ENCODE results near the gene PDXDC1.
"Not testable (repeated sequence)": the region's sequence is repeated elsewhere in the genome, so short reads cannot be mapped to it uniquely, and the experiment has no call there.

Gene PDXDC1

GRCh38 chr16:14974656-14975417 lies at the start of gene PDXDC1:
PDXDC1 (plus strand) TSS chr16:14975026; CDS start chr16:14975200, 174 bp downstream.
- peak within 1 kb of the TSS; percentile 67 for H3K27ac ChIP-seq
- peak; percentile 89 for TF ChIP-seq POLR2AphosphoS5 (IDR thresholded peaks at IDR 0.05; ENCODE audit: borderline replicate concordance, low read depth, low read length)
- peak within 1 kb of the TSS; percentile 89 for H3K9ac ChIP-seq (ENCODE audit: insufficient read length)
- H3K4me3 ChIP-seq: peak within 1 kb of the TSS; percentile 87
- not testable (repeated sequence) for H3K9me3 ChIP-seq (ENCODE audit: low read depth, low read length); H3K36me3 ChIP-seq (ENCODE audit: insufficient read depth, low read length)
- DNase-seq (ENCODE audit: low read depth, low spot score): peak; percentile 40

DNA sequence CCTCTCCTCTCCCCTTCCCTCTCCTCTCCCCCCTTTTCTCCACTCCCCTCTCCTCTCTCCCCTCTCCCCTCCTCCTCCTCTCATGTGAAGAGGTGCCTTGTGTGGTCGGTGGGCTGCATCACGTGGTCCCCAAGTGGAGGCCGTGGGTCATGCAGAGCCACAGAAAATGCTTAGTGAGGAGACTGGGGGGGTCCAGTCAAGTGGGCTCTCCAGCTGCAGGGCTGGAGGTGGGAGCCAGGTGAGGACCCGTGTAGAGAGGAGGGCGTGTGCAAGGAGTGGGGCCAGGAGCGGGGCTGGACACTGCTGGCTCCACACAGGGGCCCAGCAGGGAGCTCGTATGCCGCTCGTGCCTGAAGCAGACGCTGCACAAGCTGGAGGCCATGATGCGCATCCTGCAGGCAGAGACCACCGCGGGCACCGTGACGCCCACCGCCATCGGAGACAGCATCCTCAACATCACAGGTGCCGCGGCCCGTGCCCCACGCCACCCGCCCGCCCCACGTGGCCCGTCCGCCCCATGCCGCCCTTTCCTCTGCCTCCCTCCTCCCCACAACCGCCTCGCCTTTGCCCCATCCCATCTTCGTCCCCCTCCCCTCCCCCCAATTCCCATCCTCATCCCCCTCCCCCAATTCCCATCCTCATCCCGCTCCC lies 46.6 kb upstream of the PDXDC1 start:
- H3K4me3 ChIP-seq; H3K27ac ChIP-seq; DNase-seq (ENCODE audit: low read depth, low spot score); H3K9ac ChIP-seq (ENCODE audit: insufficient read length); H3K36me3 ChIP-seq (ENCODE audit: insufficient read depth, low read length); H3K9me3 ChIP-seq (ENCODE audit: low read depth, low read length): not testable (repeated sequence)

DNA sequence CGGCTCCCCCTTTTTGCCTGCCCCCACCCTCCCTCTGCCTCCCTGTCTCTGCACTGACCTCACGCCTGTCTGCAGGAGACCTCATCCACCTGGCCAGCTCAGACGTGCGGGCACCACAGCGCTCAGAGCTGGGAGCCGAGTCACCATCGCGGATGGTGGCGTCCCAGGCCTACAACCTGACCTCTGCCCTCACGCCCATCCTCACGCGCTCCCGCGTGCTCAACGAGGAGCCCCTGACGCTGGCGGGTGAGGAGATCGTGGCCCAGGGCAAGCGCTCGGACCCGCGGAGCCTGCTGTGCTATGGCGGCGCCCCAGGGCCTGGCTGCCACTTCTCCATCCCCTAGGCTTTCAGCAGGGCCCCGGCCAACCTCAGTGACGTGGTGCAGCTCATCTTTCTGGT lies 45.6 kb upstream of the PDXDC1 start:
- not testable (repeated sequence) for H3K4me3 ChIP-seq; H3K9me3 ChIP-seq (ENCODE audit: low read depth, low read length); H3K27ac ChIP-seq; DNase-seq (ENCODE audit: low read depth, low spot score); H3K9ac ChIP-seq (ENCODE audit: insufficient read length); H3K36me3 ChIP-seq (ENCODE audit: insufficient read depth, low read length)

- H3K9ac ChIP-seq (ENCODE audit: insufficient read length); H3K4me3 ChIP-seq; H3K27ac ChIP-seq; H3K9me3 ChIP-seq (ENCODE audit: low read depth, low read length); H3K36me3 ChIP-seq (ENCODE audit: insufficient read depth, low read length); DNase-seq (ENCODE audit: low read depth, low spot score): not testable (repeated sequence)
Observed at GRCh38 chr16:14930246-14930645, 44.6 kb upstream of the PDXDC1 start.

- not testable (repeated sequence) for H3K9ac ChIP-seq (ENCODE audit: insufficient read length); H3K9me3 ChIP-seq (ENCODE audit: low read depth, low read length); H3K36me3 ChIP-seq (ENCODE audit: insufficient read depth, low read length); H3K4me3 ChIP-seq; DNase-seq (ENCODE audit: low read depth, low spot score); H3K27ac ChIP-seq
Observed at GRCh38 chr16:14930971-14931370, 43.9 kb upstream of the PDXDC1 start.

DNA sequence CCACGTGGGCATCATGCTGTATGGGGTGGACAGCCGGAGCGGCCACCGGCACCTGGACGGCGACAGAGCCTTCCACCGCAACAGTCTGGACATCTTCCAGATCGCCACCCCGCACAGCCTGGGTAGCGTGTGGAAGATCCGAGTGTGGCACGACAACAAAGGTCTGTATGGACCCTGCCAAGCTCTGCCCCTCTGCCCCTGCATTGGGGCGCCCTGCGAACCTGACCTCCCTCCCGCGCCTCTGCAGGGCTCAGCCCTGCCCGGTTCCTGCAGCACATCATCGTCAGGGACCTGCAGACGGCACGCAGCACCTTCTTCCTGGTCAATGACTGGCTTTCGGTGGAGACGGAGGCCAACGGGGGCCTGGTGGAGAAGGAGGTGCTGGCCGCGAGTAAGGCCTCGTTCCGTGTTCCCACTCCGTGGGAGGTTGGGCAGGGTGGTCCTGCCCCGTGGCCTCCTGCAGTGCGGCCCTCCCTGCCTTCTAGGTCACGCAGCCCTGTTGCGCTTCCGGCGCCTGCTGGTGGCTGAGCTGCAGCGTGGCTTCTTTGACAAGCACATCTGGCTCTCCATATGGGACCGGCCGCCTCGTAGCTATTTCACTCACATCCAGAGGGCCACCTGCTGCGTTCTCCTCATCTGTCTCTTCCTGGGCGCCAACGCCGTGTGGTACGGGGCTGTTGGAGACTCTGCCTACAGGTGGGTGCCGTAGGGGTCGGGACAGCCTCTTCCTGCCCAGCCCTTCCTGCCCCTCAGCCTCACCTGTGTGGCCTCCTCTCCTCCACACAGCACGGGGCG lies 42.0 kb upstream of the PDXDC1 start:
- not testable (repeated sequence) for H3K9ac ChIP-seq (ENCODE audit: insufficient read length); DNase-seq (ENCODE audit: low read depth, low spot score); H3K27ac ChIP-seq; H3K9me3 ChIP-seq (ENCODE audit: low read depth, low read length); H3K36me3 ChIP-seq (ENCODE audit: insufficient read depth, low read length); H3K4me3 ChIP-seq

GRCh38 chr16:14937143-14937542 lies 37.7 kb upstream of the PDXDC1 start, which contains the start of gene NPIPA1:
NPIPA1 (plus strand) TSS chr16:14937443; CDS start chr16:14937443, 0 bp downstream.
- H3K36me3 ChIP-seq (ENCODE audit: insufficient read depth, low read length); H3K9me3 ChIP-seq (ENCODE audit: low read depth, low read length): not testable (repeated sequence)

DNA sequence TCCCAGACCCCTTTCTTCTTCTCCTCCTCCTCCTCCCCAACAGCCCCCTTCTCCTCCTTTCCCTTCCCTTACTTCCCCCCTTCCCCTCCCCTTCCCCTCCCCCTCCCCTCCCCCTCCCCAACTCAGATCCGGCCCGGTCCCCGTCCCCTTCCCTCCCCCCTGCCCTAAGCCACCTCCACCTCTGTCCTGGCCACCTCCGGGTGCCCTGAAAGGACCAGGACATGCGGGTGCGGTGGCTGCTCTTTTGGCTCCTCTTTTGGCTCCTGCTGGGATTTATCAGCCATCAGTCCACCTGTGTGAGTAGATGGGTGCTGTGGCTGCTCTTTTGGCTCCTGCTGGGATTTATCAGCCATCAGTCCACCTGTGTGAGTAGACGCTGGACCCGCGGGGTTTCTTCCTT lies 36.8 kb upstream of the PDXDC1 start:
- not testable (repeated sequence) for H3K36me3 ChIP-seq (ENCODE audit: insufficient read depth, low read length); H3K9ac ChIP-seq (ENCODE audit: insufficient read length); H3K27ac ChIP-seq; DNase-seq (ENCODE audit: low read depth, low spot score); H3K9me3 ChIP-seq (ENCODE audit: low read depth, low read length); H3K4me3 ChIP-seq

More at GRCh38 chr16:14937143-14937542, 37.7 kb upstream of the PDXDC1 start, which contains the start of gene NPIPA1:
- H3K27ac ChIP-seq; DNase-seq (ENCODE audit: low read depth, low spot score); H3K9ac ChIP-seq (ENCODE audit: insufficient read length); H3K4me3 ChIP-seq: not testable (repeated sequence)

- not testable (repeated sequence) for H3K9ac ChIP-seq (ENCODE audit: insufficient read length); H3K36me3 ChIP-seq (ENCODE audit: insufficient read depth, low read length); H3K27ac ChIP-seq; H3K4me3 ChIP-seq; H3K9me3 ChIP-seq (ENCODE audit: low read depth, low read length); DNase-seq (ENCODE audit: low read depth, low spot score)
Observed at GRCh38 chr16:14942686-14943085, 32.1 kb upstream of the PDXDC1 start.

DNA sequence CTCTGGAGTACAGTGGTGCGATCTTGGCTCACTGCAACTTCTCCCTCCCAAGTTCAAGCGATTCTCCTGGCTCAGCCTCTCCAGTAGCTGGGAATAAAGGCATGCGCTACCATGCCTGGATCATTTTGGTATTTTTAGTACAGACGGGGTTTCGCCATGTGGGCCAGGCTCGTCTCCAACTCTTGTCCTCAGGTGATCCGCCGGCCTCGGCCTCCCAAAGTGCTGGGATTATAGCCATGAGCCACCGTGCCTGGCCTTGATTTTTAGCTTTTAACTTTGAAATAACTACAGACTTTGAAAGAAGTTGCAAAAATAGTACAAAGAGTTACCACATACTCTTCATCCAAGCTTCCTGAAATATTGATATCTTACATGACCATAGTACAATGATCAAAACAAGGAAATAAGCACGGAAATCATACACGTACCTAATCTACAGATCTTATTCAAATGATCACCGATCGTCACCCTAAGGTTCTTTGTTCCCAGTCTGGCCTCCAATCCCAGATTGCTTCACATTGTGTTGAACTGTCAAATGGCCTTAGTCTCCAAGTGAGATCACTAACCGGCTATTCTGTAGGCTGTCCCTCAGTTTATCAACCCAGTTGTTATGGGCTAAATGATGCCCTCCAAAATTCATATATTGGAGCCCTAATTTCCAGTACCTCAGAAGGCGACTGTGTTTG lies 19.1 kb upstream of the PDXDC1 start:
- Histone ChIP-seq H3K9ac (ENCODE audit: insufficient read length) (no peak overlapping the region), H3K4me3 (no peak overlapping the region), H3K27ac (no peak overlapping the region), H3K36me3 (ENCODE audit: insufficient read depth, low read length) (no peaks in the 10 kb centered on the region), H3K9me3 (ENCODE audit: low read depth, low read length) (no peaks in the 10 kb centered on the region)
- no peak for DNase-seq (ENCODE audit: low read depth, low spot score)
- TF ChIP-seq EZH2 (IDR thresholded peaks at IDR 0.05) (no peak), FOXP2 (optimal IDR thresholded peaks at IDR 0.05; ENCODE audit: control extremely low read depth, extremely low read length, insufficient read depth) (no peak), POLR2AphosphoS5 (IDR thresholded peaks at IDR 0.05; ENCODE audit: borderline replicate concordance, low read depth, low read length) (no peak)

Data from SK-N-MC (cell line).